CD4-positive, alpha-beta T cell treated with Interleukin-17A for 4 hours (primary cell): ENCODE data around the gene HIF1AN.

Source experiments
- DNase-seq: peaks from one replicate; pipeline ENCODE4 v3.0.0-alpha.2; 2020; ENCODE audit warnings: mixed read lengths

Gene HIF1AN

GRCh38 chr10:100522107-100522801, 13.5 kb upstream of the HIF1AN start:
- DNase-seq = no peak

GRCh38 chr10:100522945-100523344, 12.8 kb upstream of the HIF1AN start:
- DNase-seq = no peak

GRCh38 chr10:100524206-100524605, 11.5 kb upstream of the HIF1AN start:
- DNase-seq = no peak

- DNase-seq = no peak
Measured at GRCh38 chr10:100524638-100525037, 11.1 kb upstream of the HIF1AN start.

- DNase-seq = peak; percentile 13
Measured at GRCh38 chr10:100528123-100528886, 7.4 kb upstream of the HIF1AN start.

GRCh38 chr10:100528921-100529474, 6.7 kb upstream of the HIF1AN start:
- DNase-seq = no peak

- DNase-seq = peak; percentile 90
Measured at GRCh38 chr10:100529475-100530298, 6.1 kb upstream of the HIF1AN start, which contains the start of gene NDUFB8. Gene NDUFB8 (minus strand): TSS chr10:100529871. CDS start chr10:100529851, 20 bp downstream.

GRCh38 chr10:100531761-100532160, 4.0 kb upstream of the HIF1AN start:
- DNase-seq = no peak

GRCh38 chr10:100534726-100535125, 1.0 kb upstream of the HIF1AN start:
- no peak for DNase-seq

GRCh38 chr10:100535338-100535714, 417 bp upstream of the HIF1AN start:
- no peak for DNase-seq

GRCh38 chr10:100537475-100537874, 1.7 kb downstream of the HIF1AN start:
- DNase-seq = no peak

- DNase-seq = no peak
Measured at GRCh38 chr10:100544950-100545349, 9.2 kb downstream of the HIF1AN start.

GRCh38 chr10:100551196-100551595, 15.5 kb downstream of the HIF1AN start:
- no peak for DNase-seq

- DNase-seq = no peak
Measured at GRCh38 chr10:100551738-100552137, 16.0 kb downstream of the HIF1AN start.

- DNase-seq = no peak
Measured at GRCh38 chr10:100553929-100554328, 18.2 kb downstream of the HIF1AN start.

- DNase-seq = no peak
Measured at GRCh38 chr10:100554902-100555301, 19.2 kb downstream of the HIF1AN start.

GRCh38 chr10:100560248-100560647, 24.5 kb downstream of the HIF1AN start:
- no peak for DNase-seq

GRCh38 chr10:100561005-100561404, 25.3 kb downstream of the HIF1AN start:
- no peak for DNase-seq

- DNase-seq = peak; percentile 81
Measured at GRCh38 chr10:100562008-100562672, 26.4 kb downstream of the HIF1AN start.

GRCh38 chr10:100565206-100565985, 29.7 kb downstream of the HIF1AN start:
- DNase-seq = no peak

GRCh38 chr10:100566561-100566960, 30.8 kb downstream of the HIF1AN start:
- no peak for DNase-seq

- no peak for DNase-seq
Measured at GRCh38 chr10:100567249-100567648, 31.5 kb downstream of the HIF1AN start.
